ENCODE results near the gene ITGAL. TPM values are rescaled to one million over a fixed set of nuclear protein-coding genes. Genes with fewer than 3 reads are reported as not detected.

The ITGAL gene
- total and polyA plus RNA-seq, 2 donors (not counting 1 experiment from before 2014, with no cell fraction given) = 110 to 184 TPM

GRCh38 chr16:30559690-30560089 is 87.1 kb downstream of the ITGAL start:
- 100% methylated on average over 2 of the region's 6 CpGs for WGBS (ENCODE audit: insufficient coverage)
- H3K79me2 ChIP-seq (ENCODE audit: control insufficient read depth, insufficient read depth, low read length) = peaks cover 25% of the 10 kb centered on the region
- H3K9me3 ChIP-seq (ENCODE audit: control extremely low read depth in 1 of 3, control insufficient read depth in 2 of 3, insufficient read depth in 1 of 3, low read length in 2 of 3) = peaks cover 0 to 6% (median 0%) of the 10 kb centered on the region in 3 donors
- Mint-ChIP-seq H3K4me1 (peaks cover 31% of the 10 kb centered on the region), H3K9me3 (ENCODE audit: insufficient read depth) (no peaks in the 10 kb centered on the region), H3K4me3 (peak overlapping the region; percentile 69), H3K27me3 (no peaks in the 10 kb centered on the region), H3K27ac (peak overlapping the region; percentile 72)
- ChIA-PET POLR2A (interaction anchor here (0.5 to 6.1 kb wide), 3 partner anchors 12 to 55 kb away, joined by 4 to 81 read pairs (median 5); partner anchors contain the start of gene ZNF688), CTCF (interaction anchor here (1.1 to 3.5 kb wide), 4 partner anchors 12 to 110 kb away, joined by 3 to 22 read pairs (median 18); partner anchors contain the start of gene ZNF688)
- TF ChIP-seq EZH2 (IDR thresholded peaks at IDR 0.05; ENCODE audit: borderline replicate concordance, insufficient read depth, low read depth, low read length, poor library complexity, severe bottlenecking) = no peak
- TF ChIP-seq CTCF (IDR thresholded peaks at IDR 0.05) = no peak
- no peak overlapping the region for H3K27ac ChIP-seq (ENCODE audit: low read length in 2 of 2)
- H3K27me3 ChIP-seq (replicated peaks in 1 of 4; ENCODE audit: control extremely low read depth in 1 of 4, control insufficient read depth in 3 of 4, insufficient read depth in 4 of 4, low read length in 3 of 4) = no peaks in the 10 kb centered on the region
- no peak for DNase-seq
- peaks cover 14 to 32% of the 10 kb centered on the region in 2 donors for H3K4me1 ChIP-seq (ENCODE audit: control insufficient read depth in 2 of 2, insufficient read depth in 2 of 2, low read length in 2 of 2)
- H3K4me2 ChIP-seq (replicated peaks; ENCODE audit: low read depth, low read length, poor library complexity, severe bottlenecking) = no peak overlapping the region
- peaks cover 0 to 3% of the 10 kb centered on the region in 2 experiments for H3K36me3 ChIP-seq (replicated peaks in 1 of 2; ENCODE audit: control extremely low read depth in 1 of 2, control insufficient read depth in 1 of 2, extremely low read depth in 1 of 2, insufficient read depth in 2 of 2, low read length in 1 of 2)
- no peak overlapping the region for H3K9ac ChIP-seq (ENCODE audit: low read length)
- no peak for ATAC-seq (ENCODE audit: low read depth)
- intact Hi-C loops (cut with micrococcal nuclease) = loop anchor here (2.0 to 5.0 kb wide), 3 partner anchors 189 to 898 kb away; partner anchors contain the start of genes ARMC5, FBXL19 and PHKG2
- no peaks in the 10 kb centered on the region for H4K20me1 ChIP-seq (ENCODE audit: control insufficient read depth, insufficient read depth, low read length, poor library complexity, severe bottlenecking)
- H2AFZ ChIP-seq (ENCODE audit: insufficient read depth, low read depth, low read length, poor library complexity, severe bottlenecking) = no peak overlapping the region
- H3K4me3 ChIP-seq (ENCODE audit: control extremely low read depth in 1 of 5, extremely low read depth in 1 of 5, insufficient read depth in 1 of 5, low read depth in 2 of 5, low read length in 4 of 5) = no peak overlapping the region

Data from B cell (primary cell).